Measurements from ENCODE around the gene CLDN19.

Gene CLDN19

DNA sequence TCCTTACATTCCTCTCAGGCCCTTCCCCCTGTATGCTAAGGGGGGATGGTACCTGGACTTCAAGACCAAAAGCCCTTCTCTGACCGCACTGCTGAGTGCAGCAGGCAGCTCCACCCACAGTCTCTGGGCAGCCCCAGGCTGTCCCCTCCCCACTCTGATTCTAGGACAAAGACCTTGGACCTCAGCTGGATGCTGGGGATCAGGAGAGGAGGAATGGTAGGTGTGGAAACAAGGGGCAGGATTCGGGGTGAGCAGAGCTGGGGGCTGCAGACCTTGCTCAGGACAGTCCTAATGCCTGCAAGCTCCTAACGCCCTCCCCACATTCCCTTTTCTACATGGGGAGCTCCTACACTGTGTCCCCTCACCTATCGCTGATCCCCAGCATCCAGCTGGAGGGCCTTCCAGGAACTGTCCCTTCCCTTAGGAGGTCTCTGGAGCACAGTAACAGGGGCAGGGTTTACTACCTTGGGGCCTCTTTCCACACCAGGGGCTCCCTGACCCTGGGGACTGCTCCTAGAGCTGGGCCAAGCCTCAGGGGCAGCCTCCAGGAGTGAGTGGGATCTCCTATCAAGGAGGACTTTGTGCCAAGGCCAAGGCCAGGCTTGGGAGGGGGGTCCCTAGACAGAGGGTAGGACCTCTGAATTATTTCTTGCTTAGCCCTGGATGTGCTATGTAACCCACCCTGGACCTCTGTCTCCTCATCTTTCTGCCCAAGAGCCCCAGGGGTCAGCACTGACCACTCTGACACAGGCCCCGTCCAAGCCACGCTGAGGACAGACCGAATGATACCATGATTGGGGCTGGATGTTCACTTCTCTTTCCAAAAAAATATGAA lies 5.6 kb downstream of the CLDN19 start (continued):
- TF ChIP-seq, protein P1, sequence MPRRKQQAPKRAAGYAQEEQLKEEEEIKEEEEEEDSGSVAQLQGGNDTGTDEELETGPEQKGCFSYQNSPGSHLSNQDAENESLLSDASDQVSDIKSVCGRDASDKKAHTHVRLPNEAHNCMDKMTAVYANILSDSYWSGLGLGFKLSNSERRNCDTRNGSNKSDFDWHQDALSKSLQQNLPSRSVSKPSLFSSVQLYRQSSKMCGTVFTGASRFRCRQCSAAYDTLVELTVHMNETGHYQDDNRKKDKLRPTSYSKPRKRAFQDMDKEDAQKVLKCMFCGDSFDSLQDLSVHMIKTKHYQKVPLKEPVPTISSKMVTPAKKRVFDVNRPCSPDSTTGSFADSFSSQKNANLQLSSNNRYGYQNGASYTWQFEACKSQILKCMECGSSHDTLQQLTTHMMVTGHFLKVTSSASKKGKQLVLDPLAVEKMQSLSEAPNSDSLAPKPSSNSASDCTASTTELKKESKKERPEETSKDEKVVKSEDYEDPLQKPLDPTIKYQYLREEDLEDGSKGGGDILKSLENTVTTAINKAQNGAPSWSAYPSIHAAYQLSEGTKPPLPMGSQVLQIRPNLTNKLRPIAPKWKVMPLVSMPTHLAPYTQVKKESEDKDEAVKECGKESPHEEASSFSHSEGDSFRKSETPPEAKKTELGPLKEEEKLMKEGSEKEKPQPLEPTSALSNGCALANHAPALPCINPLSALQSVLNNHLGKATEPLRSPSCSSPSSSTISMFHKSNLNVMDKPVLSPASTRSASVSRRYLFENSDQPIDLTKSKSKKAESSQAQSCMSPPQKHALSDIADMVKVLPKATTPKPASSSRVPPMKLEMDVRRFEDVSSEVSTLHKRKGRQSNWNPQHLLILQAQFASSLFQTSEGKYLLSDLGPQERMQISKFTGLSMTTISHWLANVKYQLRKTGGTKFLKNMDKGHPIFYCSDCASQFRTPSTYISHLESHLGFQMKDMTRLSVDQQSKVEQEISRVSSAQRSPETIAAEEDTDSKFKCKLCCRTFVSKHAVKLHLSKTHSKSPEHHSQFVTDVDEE (CRISPR knock-in tag; IDR thresholded peaks at IDR 0.05), result no peak
- no peak for TF ChIP-seq PPARA (CRISPR knock-in tag; IDR thresholded peaks at IDR 0.05; ENCODE audit: borderline replicate concordance)

DNA sequence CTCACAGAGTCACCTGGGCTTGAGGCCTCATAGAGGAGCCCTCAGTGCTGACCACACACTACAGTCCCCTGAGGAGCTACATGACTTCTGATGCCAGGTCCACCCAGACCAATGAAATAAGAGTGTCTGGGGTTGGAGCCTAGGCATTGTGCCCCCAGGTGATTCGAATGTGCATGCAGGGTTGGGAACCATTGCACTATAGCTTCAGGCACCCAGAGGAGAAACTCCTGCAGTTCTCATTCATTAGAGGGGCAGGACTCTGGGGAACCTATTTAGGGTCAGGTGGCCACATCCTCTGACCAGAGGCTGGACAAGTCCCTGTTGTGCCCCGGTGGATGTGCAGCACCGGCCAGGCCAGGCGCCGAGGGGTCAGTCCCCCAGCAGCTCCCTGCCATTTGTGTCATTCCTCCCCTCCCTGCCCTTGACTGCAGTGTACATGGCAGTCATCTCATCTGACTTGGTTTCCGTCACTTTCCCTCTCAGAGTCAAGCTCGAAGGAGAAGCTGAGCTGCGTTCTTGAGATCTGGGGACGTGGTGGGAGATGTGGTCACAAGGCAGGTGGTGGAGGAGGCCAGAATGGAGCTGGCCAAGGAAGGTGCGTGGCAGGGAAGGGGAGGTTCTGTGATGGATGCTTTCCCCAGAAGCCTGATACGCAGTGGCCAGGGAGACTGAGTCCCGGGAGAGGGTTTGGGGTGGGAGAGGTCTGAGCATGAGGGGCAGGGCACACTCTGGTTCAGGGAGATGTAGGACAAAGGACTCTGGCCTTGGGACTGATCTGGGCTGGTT lies 6.4 kb downstream of the CLDN19 start:
- TF ChIP-seq ZC3H10 (CRISPR knock-in tag; IDR thresholded peaks at IDR 0.05) (no peak), OSR1 (CRISPR knock-in tag; IDR thresholded peaks at IDR 0.05) (no peak), ESRRG (CRISPR knock-in tag; IDR thresholded peaks at IDR 0.05) (no peak), ZFP3 (CRISPR knock-in tag; IDR thresholded peaks at IDR 0.05) (no peak), TCF4 (CRISPR knock-in tag; IDR thresholded peaks at IDR 0.05; ENCODE audit: borderline replicate concordance) (no peak), ZFP30 (CRISPR knock-in tag; IDR thresholded peaks at IDR 0.05) (no peak), PPARA (CRISPR knock-in tag; IDR thresholded peaks at IDR 0.05; ENCODE audit: borderline replicate concordance) (no peak), BACH2 (CRISPR knock-in tag; IDR thresholded peaks at IDR 0.05; ENCODE audit: borderline replicate concordance) (no peak), ISL1 (CRISPR knock-in tag; IDR thresholded peaks at IDR 0.05) (no peak), RARB (CRISPR knock-in tag; IDR thresholded peaks at IDR 0.05) (no peak), SNAI2 (CRISPR knock-in tag; IDR thresholded peaks at IDR 0.05) (no peak), CSDC2 (CRISPR knock-in tag; IDR thresholded peaks at IDR 0.05) (no peak)
- TF ChIP-seq, protein P2, sequence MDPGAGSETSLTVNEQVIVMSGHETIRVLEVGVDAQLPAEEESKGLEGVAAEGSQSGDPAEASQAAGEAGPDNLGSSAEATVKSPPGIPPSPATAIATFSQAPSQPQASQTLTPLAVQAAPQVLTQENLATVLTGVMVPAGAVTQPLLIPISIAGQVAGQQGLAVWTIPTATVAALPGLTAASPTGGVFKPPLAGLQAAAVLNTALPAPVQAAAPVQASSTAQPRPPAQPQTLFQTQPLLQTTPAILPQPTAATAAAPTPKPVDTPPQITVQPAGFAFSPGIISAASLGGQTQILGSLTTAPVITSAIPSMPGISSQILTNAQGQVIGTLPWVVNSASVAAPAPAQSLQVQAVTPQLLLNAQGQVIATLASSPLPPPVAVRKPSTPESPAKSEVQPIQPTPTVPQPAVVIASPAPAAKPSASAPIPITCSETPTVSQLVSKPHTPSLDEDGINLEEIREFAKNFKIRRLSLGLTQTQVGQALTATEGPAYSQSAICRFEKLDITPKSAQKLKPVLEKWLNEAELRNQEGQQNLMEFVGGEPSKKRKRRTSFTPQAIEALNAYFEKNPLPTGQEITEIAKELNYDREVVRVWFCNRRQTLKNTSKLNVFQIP (CRISPR knock-in tag; IDR thresholded peaks at IDR 0.05; ENCODE audit: borderline replicate concordance, low read depth), result no peak
- TF ChIP-seq, protein P3, sequence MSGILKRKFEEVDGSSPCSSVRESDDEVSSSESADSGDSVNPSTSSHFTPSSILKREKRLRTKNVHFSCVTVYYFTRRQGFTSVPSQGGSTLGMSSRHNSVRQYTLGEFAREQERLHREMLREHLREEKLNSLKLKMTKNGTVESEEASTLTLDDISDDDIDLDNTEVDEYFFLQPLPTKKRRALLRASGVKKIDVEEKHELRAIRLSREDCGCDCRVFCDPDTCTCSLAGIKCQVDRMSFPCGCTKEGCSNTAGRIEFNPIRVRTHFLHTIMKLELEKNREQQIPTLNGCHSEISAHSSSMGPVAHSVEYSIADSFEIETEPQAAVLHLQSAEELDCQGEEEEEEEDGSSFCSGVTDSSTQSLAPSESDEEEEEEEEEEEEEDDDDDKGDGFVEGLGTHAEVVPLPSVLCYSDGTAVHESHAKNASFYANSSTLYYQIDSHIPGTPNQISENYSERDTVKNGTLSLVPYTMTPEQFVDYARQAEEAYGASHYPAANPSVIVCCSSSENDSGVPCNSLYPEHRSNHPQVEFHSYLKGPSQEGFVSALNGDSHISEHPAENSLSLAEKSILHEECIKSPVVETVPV (CRISPR knock-in tag; IDR thresholded peaks at IDR 0.05), result no peak
- no peak for ATAC-seq

DNA sequence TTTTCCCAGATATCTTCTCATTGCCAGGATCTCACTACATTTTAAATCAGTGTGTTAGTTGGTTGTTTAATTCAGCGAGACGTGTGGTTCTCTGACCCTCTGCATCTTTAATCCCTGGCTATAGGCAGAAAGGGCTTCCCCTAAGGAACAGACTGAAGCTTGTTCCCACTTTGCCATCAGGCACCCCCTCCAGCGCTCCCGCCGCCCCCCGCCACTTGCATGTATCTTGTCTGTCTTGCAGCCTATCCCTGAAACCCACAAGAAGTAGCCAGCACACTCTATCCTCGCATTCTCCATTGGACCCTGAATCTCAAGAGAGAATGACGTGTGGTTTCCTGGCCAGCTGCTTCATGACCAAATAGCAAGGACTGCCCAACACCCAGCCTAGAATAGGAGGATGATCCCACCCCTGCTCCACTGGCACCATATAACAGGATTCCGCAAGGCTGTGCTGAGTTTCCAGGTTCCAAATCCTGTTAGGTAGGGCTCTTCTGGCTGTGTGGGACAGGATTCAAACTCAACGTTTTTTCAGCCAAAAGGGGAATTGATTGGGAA lies 7.8 kb downstream of the CLDN19 start:
- ATAC-seq, result no peak
- TF ChIP-seq ISL1 (CRISPR knock-in tag; IDR thresholded peaks at IDR 0.05), result no peak
- no peak for TF ChIP-seq BACH2 (CRISPR knock-in tag; IDR thresholded peaks at IDR 0.05; ENCODE audit: borderline replicate concordance)
- no peak for TF ChIP-seq PPARA (CRISPR knock-in tag; IDR thresholded peaks at IDR 0.05; ENCODE audit: borderline replicate concordance)
- TF ChIP-seq RARB (CRISPR knock-in tag; IDR thresholded peaks at IDR 0.05), result no peak
- TF ChIP-seq, protein P4, sequence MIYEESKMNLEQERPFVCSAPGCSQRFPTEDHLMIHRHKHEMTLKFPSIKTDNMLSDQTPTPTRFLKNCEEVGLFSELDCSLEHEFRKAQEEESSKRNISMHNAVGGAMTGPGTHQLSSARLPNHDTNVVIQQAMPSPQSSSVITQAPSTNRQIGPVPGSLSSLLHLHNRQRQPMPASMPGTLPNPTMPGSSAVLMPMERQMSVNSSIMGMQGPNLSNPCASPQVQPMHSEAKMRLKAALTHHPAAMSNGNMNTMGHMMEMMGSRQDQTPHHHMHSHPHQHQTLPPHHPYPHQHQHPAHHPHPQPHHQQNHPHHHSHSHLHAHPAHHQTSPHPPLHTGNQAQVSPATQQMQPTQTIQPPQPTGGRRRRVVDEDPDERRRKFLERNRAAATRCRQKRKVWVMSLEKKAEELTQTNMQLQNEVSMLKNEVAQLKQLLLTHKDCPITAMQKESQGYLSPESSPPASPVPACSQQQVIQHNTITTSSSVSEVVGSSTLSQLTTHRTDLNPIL (CRISPR knock-in tag; IDR thresholded peaks at IDR 0.05; ENCODE audit: low read depth), result no peak
- no peak for TF ChIP-seq ZNF565 (CRISPR knock-in tag; conservative IDR thresholded peaks at IDR 0.05; ENCODE audit: low read depth)
- no peak for TF ChIP-seq ZNF8 (CRISPR knock-in tag; IDR thresholded peaks at IDR 0.05)
- no peak for TF ChIP-seq ARNTL (CRISPR knock-in tag; IDR thresholded peaks at IDR 0.05; ENCODE audit: borderline replicate concordance, low read depth)
- TF ChIP-seq, protein P3 (CRISPR knock-in tag; IDR thresholded peaks at IDR 0.05), result no peak
- TF ChIP-seq ZNF70 (CRISPR knock-in tag; IDR thresholded peaks at IDR 0.05), result no peak
- no peak for TF ChIP-seq OSR1 (CRISPR knock-in tag; IDR thresholded peaks at IDR 0.05)
- TF ChIP-seq, protein P5, sequence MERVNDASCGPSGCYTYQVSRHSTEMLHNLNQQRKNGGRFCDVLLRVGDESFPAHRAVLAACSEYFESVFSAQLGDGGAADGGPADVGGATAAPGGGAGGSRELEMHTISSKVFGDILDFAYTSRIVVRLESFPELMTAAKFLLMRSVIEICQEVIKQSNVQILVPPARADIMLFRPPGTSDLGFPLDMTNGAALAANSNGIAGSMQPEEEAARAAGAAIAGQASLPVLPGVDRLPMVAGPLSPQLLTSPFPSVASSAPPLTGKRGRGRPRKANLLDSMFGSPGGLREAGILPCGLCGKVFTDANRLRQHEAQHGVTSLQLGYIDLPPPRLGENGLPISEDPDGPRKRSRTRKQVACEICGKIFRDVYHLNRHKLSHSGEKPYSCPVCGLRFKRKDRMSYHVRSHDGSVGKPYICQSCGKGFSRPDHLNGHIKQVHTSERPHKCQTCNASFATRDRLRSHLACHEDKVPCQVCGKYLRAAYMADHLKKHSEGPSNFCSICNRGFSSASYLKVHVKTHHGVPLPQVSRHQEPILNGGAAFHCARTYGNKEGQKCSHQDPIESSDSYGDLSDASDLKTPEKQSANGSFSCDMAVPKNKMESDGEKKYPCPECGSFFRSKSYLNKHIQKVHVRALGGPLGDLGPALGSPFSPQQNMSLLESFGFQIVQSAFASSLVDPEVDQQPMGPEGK (CRISPR knock-in tag; IDR thresholded peaks at IDR 0.05; ENCODE audit: borderline replicate concordance), result no peak
- TF ChIP-seq CSDC2 (CRISPR knock-in tag; IDR thresholded peaks at IDR 0.05), result no peak
- TF ChIP-seq ZFP30 (CRISPR knock-in tag; IDR thresholded peaks at IDR 0.05), result no peak
- no peak for TF ChIP-seq TCF4 (CRISPR knock-in tag; IDR thresholded peaks at IDR 0.05; ENCODE audit: borderline replicate concordance)
- TF ChIP-seq ZC3H10 (CRISPR knock-in tag; IDR thresholded peaks at IDR 0.05), result no peak
- no peak for TF ChIP-seq TOX (CRISPR knock-in tag; IDR thresholded peaks at IDR 0.05; ENCODE audit: borderline replicate concordance)
- TF ChIP-seq, protein P2 (CRISPR knock-in tag; IDR thresholded peaks at IDR 0.05; ENCODE audit: borderline replicate concordance, low read depth), result no peak

Data from SK-N-SH treated with all-trans-retinoic acid at 6 μM for 48 hours (cell line).